Tibial artery (tissue), 4 donors: Measurements from ENCODE around the gene OPN5.

Experiments used
- DNase-seq, 2 donors: peaks; one replicate each; pipeline ENCODE4 v3.0.0-alpha.2; 2019
- H3K27ac ChIP-seq, 2 donors: fragments of 200-600 bp; sonication (generic) in 1 of 2; 1 replicate in 1 of 2; 2 replicates in 1 of 2; pipeline ENCODE4 v1.5.1; 2018 to 2019; ENCODE audit warnings: mild to moderate bottlenecking in 1 of 2
- H3K27me3 ChIP-seq, 2 donors: fragments of 200-600 bp; sonication (generic) in 1 of 2; one replicate each; pipeline versions ENCODE4 v1.5.1 to v1.6.0; 2016 to 2019
- H3K36me3 ChIP-seq, 3 donors: fragments of 200-600 bp; sonication (generic) in 2 of 3; one replicate each; pipeline ENCODE4 v1.5.1; 2016 to 2019; ENCODE audit warnings: mild to moderate bottlenecking in 2 of 3
- H3K4me1 ChIP-seq, 4 donors: fragments of 200-600 bp; sonication (generic) in 2 of 4; 1 replicate in 3 of 4; 2 replicates in 1 of 4; pipeline ENCODE4 v1.5.1; 2016 to 2019
- H3K4me3 ChIP-seq, 2 donors: fragments of 200-600 bp; sonication (generic) in 1 of 2; 1 replicate in 1 of 2; 2 replicates in 1 of 2; pipeline ENCODE4 v1.5.1; 2018 to 2019; ENCODE audit warnings: mild to moderate bottlenecking in 2 of 2
- H3K9me3 ChIP-seq, 3 donors: fragments of 200-600 bp; sonication (generic) in 1 of 3; one replicate each; pipeline ENCODE4 v1.5.1; 2016 to 2019
- intact Hi-C: fragments of 100-400 bp; cut with DNase I; formaldehyde crosslinking; loops from one replicate; pipeline ENCODE4 v1.15.0; 2023; ENCODE audit warnings: low total_unique reads
- TF ChIP-seq, protein P1 (sequence below), 2 experiments: fragments of 200-600 bp in 1 of 2; fragments of 450-650 bp in 1 of 2; IDR thresholded peaks; one replicate each; pipeline ENCODE4 v1.5.1; 2017 to 2019; ENCODE audit warnings: antibody characterized with exemption in 2 of 2, mild to moderate bottlenecking in 1 of 2, moderate library complexity in 1 of 2

The OPN5 gene, protein sequence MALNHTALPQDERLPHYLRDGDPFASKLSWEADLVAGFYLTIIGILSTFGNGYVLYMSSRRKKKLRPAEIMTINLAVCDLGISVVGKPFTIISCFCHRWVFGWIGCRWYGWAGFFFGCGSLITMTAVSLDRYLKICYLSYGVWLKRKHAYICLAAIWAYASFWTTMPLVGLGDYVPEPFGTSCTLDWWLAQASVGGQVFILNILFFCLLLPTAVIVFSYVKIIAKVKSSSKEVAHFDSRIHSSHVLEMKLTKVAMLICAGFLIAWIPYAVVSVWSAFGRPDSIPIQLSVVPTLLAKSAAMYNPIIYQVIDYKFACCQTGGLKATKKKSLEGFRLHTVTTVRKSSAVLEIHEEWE

DNA sequence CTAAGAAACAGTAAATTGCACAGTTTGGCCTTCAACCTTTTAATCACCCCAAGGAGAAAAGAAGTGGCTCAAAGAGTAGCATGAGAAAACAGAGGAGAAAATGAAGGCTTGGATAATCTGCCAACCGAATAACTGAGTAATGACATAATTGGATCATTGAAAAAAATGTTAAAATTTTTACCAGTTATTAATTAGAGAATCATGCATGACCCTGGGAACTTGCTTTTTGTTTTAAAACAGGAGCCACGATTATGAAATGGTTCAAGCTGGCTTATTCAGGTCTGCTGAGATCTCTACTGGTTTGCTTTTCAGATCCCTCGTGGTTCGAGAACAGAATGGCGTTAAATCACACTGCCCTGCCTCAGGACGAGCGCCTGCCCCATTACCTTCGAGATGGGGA is at the start of gene OPN5:
Gene OPN5 (plus strand): TSS at position 301 of the 400 bp plus-strand sequence. CDS start 35 bp downstream, at position 336.
- H3K4me1 ChIP-seq: peaks cover 0 to 4% (median 0%) of the 10 kb centered on the region in 4 donors
- H3K4me3 ChIP-seq: no peak within 1 kb of the TSS
- no peak within 1 kb of the TSS for H3K27ac ChIP-seq
- TF ChIP-seq, protein P1, sequence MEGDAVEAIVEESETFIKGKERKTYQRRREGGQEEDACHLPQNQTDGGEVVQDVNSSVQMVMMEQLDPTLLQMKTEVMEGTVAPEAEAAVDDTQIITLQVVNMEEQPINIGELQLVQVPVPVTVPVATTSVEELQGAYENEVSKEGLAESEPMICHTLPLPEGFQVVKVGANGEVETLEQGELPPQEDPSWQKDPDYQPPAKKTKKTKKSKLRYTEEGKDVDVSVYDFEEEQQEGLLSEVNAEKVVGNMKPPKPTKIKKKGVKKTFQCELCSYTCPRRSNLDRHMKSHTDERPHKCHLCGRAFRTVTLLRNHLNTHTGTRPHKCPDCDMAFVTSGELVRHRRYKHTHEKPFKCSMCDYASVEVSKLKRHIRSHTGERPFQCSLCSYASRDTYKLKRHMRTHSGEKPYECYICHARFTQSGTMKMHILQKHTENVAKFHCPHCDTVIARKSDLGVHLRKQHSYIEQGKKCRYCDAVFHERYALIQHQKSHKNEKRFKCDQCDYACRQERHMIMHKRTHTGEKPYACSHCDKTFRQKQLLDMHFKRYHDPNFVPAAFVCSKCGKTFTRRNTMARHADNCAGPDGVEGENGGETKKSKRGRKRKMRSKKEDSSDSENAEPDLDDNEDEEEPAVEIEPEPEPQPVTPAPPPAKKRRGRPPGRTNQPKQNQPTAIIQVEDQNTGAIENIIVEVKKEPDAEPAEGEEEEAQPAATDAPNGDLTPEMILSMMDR (IDR thresholded peaks at IDR 0.05): no peak
- H3K27me3 ChIP-seq: no peaks in the 10 kb centered on the region
- H3K36me3 ChIP-seq: no peaks in the 10 kb centered on the region
- no peak for DNase-seq
- intact Hi-C loops: no loop called here
- H3K9me3 ChIP-seq: no peaks in the 10 kb centered on the region

DNA sequence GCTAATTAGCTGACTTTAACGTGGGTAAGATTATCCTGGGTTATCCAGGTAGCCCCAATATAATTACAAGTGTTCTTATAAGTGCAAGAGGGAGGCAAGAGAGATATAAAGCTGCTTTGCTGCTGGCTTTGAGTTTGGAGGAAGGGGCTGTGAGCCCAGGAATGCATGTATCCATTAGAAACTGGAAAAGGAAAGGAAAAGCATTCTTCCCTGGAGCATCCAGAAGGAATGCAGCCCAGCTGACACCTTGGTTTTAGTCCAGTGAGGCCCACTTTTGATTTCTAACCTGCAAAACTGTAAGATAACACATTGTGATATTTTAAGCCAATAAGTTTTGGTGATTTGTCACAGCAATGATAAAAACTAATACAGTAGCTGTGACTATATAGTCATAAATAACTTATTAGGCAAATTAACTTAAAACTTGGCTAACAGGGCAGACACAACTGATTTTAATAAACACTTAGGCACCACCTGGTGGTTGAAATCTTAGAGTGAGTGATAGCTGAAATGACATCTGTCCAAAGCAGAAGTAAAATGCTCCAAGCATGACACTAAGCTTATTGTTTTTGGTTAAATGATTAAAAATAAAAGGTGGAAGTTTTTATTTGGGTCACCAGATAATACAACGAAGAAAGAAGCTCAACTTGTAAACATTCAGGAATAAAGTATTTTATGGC is 47.8 kb upstream of the OPN5 start:
- Histone ChIP-seq H3K4me3 (no peak overlapping the region), H3K9me3 (no peaks in the 10 kb centered on the region), H3K27me3 (no peaks in the 10 kb centered on the region), H3K27ac (no peak overlapping the region), H3K4me1 (no peaks in the 10 kb centered on the region), H3K36me3 (no peaks in the 10 kb centered on the region)
- TF ChIP-seq, protein P1 (IDR thresholded peaks at IDR 0.05): peak in 1 of 2 experiments; percentile 11
- intact Hi-C loops: no loop called here
- DNase-seq: no peak

DNA sequence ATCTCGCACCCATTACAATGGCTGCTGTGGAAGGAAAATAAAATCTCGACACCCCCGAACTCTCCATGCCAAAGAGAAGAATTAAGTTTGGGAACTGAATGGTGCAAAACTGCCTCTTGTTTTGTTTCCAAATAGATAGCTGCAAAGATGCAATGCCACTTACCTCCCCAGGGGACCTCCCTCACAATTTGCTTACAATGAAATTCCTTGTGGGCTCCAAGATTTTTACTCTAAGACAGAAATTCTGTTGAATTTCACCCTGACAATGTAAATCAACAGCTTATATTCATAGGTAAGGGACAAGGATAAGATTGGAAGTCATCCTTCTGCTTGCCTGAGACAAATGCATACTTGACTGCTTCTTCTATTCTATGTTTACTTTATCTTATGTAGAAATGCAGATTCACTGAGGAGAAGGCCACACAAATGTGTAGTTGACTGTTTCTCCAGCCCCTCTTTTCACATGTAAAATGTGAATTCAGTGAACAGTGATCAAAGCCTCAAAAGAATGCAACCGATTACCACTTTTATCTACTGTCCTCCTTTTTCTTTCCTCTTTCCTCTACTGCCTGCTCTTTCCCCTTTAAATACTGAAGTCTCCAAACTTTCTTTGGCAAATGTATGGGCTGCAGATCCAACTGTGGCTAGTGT is 46.9 kb upstream of the OPN5 start:
- H3K27ac ChIP-seq: no peak overlapping the region
- no peaks in the 10 kb centered on the region for H3K9me3 ChIP-seq
- intact Hi-C loops: no loop called here
- no peaks in the 10 kb centered on the region for H3K27me3 ChIP-seq
- no peak overlapping the region for H3K4me3 ChIP-seq
- H3K36me3 ChIP-seq: no peaks in the 10 kb centered on the region
- DNase-seq: no peak
- TF ChIP-seq, protein P1 (IDR thresholded peaks at IDR 0.05): no peak
- H3K4me1 ChIP-seq: no peaks in the 10 kb centered on the region

DNA sequence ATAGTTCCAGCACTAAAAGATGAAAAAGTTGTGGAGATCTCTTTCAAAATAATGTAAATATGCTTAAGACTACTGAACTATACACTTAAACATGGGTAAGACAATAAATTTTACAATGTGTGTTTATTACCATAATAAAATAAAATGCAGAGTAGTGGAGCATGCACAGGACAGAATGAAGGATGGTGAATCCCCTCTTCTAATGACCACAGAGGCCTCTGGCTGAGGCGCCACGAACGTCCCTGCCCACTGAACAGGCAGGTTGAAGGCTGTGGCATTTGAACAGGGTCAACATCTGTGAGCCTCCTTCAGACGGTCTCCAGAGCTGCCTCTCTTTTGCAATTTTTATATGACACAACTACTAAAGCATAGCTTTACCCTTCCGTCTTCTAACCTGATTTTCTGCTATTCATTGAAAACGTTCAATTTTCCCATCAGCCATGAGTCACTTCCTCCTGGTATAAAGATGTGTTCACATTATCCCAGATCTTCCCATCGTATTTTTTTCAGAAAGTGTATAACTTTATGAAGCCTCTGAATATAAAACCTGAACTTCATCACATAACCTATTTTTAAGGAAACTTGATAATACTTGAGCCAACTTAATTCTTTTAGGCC is 45.6 kb upstream of the OPN5 start:
- intact Hi-C loops: no loop called here
- no peak for DNase-seq
- H3K9me3 ChIP-seq: no peaks in the 10 kb centered on the region

DNA sequence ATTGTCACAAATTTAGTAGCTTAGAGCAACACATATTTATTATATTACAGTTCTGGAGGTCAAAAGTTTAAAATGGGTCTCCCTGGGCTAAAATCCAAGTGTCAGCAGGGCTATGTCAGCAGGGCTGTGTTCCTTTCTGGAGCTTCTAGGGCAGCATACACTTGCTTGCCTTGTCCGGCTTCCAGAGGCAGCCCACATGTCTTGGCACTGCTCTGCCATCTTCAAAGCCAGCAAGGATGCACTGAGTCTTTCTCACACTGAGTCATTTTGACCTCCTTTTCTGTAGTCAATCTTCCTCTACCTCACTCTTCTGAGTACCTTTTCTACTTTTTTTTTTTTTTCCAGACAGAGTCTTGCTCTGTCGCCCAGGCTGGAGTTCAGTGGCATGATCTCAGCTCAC is 44.4 kb upstream of the OPN5 start:
- intact Hi-C loops: no loop called here
- TF ChIP-seq, protein P1 (IDR thresholded peaks at IDR 0.05): no peak

More for the DNA sequence above, 45.6 kb upstream of the OPN5 start:
- H3K27me3 ChIP-seq: no peaks in the 10 kb centered on the region
- TF ChIP-seq, protein P1 (IDR thresholded peaks at IDR 0.05): no peak
- H3K27ac ChIP-seq: no peak overlapping the region
- no peaks in the 10 kb centered on the region for H3K36me3 ChIP-seq
- no peak overlapping the region for H3K4me3 ChIP-seq
- H3K4me1 ChIP-seq: no peaks in the 10 kb centered on the region

More for the DNA sequence above, 44.4 kb upstream of the OPN5 start:
- Histone ChIP-seq H3K4me3 (no peak overlapping the region), H3K4me1 (no peaks in the 10 kb centered on the region), H3K36me3 (no peaks in the 10 kb centered on the region), H3K27me3 (no peaks in the 10 kb centered on the region), H3K9me3 (no peaks in the 10 kb centered on the region), H3K27ac (no peak overlapping the region)
- no peak for DNase-seq
